Measurements from ENCODE around the gene ZNF789. TPM values are rescaled to one million over a fixed set of nuclear protein-coding genes. Genes with fewer than 3 reads are reported as not detected.

ZNF789 gene
- total RNA-seq, 1 experiment from 2014 or later = 20.1 TPM

- H3K27ac ChIP-seq = no peak overlapping the region
- H3K36me3 ChIP-seq = peaks cover 86% of the 10 kb centered on the region
- no peaks in the 10 kb centered on the region for H3K4me1 ChIP-seq
- H3K27me3 ChIP-seq = no peaks in the 10 kb centered on the region
- H3K4me3 ChIP-seq = no peak overlapping the region
- no peak for DNase-seq
- no peaks in the 10 kb centered on the region for H3K9me3 ChIP-seq (replicated peaks)
Observed at GRCh38 chr7:99451936-99452335, 20.8 kb upstream of the ZNF789 start.

- no peaks in the 10 kb centered on the region for H3K9me3 ChIP-seq (replicated peaks)
- H3K36me3 ChIP-seq = peaks cover 86% of the 10 kb centered on the region
- no peaks in the 10 kb centered on the region for H3K27me3 ChIP-seq
- no peaks in the 10 kb centered on the region for H3K4me1 ChIP-seq
- no peak overlapping the region for H3K4me3 ChIP-seq
- DNase-seq = no peak
- no peak overlapping the region for H3K27ac ChIP-seq
Observed at GRCh38 chr7:99452541-99452940, 20.1 kb upstream of the ZNF789 start.

- Histone ChIP-seq H3K4me3 (no peak overlapping the region), H3K36me3 (peaks cover 86% of the 10 kb centered on the region), H3K9me3 (replicated peaks) (no peaks in the 10 kb centered on the region), H3K27me3 (no peaks in the 10 kb centered on the region), H3K4me1 (no peaks in the 10 kb centered on the region), H3K27ac (no peak overlapping the region)
- DNase-seq = no peak
Observed at GRCh38 chr7:99453105-99453504, 19.6 kb upstream of the ZNF789 start.

- Histone ChIP-seq H3K4me1 (no peaks in the 10 kb centered on the region), H3K36me3 (peaks cover 88% of the 10 kb centered on the region), H3K27ac (no peak overlapping the region), H3K9me3 (replicated peaks) (no peaks in the 10 kb centered on the region), H3K4me3 (no peak overlapping the region), H3K27me3 (no peaks in the 10 kb centered on the region)
- no peak for DNase-seq
Observed at GRCh38 chr7:99455874-99456273, 16.8 kb upstream of the ZNF789 start.

GRCh38 chr7:99456288-99456687 lies 16.4 kb upstream of the ZNF789 start:
- H3K9me3 ChIP-seq (replicated peaks) = no peaks in the 10 kb centered on the region
- no peaks in the 10 kb centered on the region for H3K27me3 ChIP-seq
- DNase-seq = no peak
- peaks cover 86% of the 10 kb centered on the region for H3K36me3 ChIP-seq
- H3K27ac ChIP-seq = no peak overlapping the region
- no peaks in the 10 kb centered on the region for H3K4me1 ChIP-seq
- no peak overlapping the region for H3K4me3 ChIP-seq

GRCh38 chr7:99457050-99457649 lies 15.5 kb upstream of the ZNF789 start:
- Histone ChIP-seq H3K27ac (no peak overlapping the region), H3K9me3 (replicated peaks) (no peaks in the 10 kb centered on the region), H3K27me3 (no peaks in the 10 kb centered on the region), H3K4me1 (no peaks in the 10 kb centered on the region), H3K4me3 (no peak overlapping the region), H3K36me3 (peaks cover 86% of the 10 kb centered on the region)
- DNase-seq = no peak

GRCh38 chr7:99457650-99458493 lies 14.8 kb upstream of the ZNF789 start:
- Histone ChIP-seq H3K27me3 (no peaks in the 10 kb centered on the region), H3K9me3 (replicated peaks) (no peaks in the 10 kb centered on the region), H3K4me3 (no peak overlapping the region), H3K27ac (no peak overlapping the region), H3K4me1 (no peaks in the 10 kb centered on the region), H3K36me3 (peaks cover 89% of the 10 kb centered on the region)
- DNase-seq = no peak

- no peak overlapping the region for H3K27ac ChIP-seq
- peak; percentile 32 to 39 for DNase-seq
- H3K4me3 ChIP-seq = no peak overlapping the region
- no peaks in the 10 kb centered on the region for H3K27me3 ChIP-seq
- peaks cover 91% of the 10 kb centered on the region for H3K36me3 ChIP-seq
- H3K9me3 ChIP-seq (replicated peaks) = no peaks in the 10 kb centered on the region
- no peaks in the 10 kb centered on the region for H3K4me1 ChIP-seq
Observed at GRCh38 chr7:99459087-99459486, 13.6 kb upstream of the ZNF789 start.

- no peaks in the 10 kb centered on the region for H3K9me3 ChIP-seq (replicated peaks)
- H3K36me3 ChIP-seq = peaks cover 80% of the 10 kb centered on the region
- no peaks in the 10 kb centered on the region for H3K27me3 ChIP-seq
- no peak overlapping the region for H3K4me3 ChIP-seq
- DNase-seq = no peak
- no peak overlapping the region for H3K27ac ChIP-seq
- H3K4me1 ChIP-seq = no peaks in the 10 kb centered on the region
Observed at GRCh38 chr7:99460651-99461050, 12.0 kb upstream of the ZNF789 start.

- no peak overlapping the region for H3K27ac ChIP-seq
- DNase-seq = no peak
- H3K36me3 ChIP-seq = peaks cover 74% of the 10 kb centered on the region
- no peaks in the 10 kb centered on the region for H3K9me3 ChIP-seq (replicated peaks)
- no peaks in the 10 kb centered on the region for H3K27me3 ChIP-seq
- H3K4me1 ChIP-seq = no peaks in the 10 kb centered on the region
- H3K4me3 ChIP-seq = no peak overlapping the region
Observed at GRCh38 chr7:99461221-99461620, 11.5 kb upstream of the ZNF789 start.

GRCh38 chr7:99465421-99465768 lies 7.3 kb upstream of the ZNF789 start:
- Histone ChIP-seq H3K4me1 (no peaks in the 10 kb centered on the region), H3K27me3 (no peaks in the 10 kb centered on the region), H3K27ac (peak overlapping the region; percentile 71), H3K9me3 (replicated peaks) (no peaks in the 10 kb centered on the region), H3K36me3 (peaks cover 34% of the 10 kb centered on the region), H3K4me3 (peak overlapping the region; percentile 88)
- DNase-seq = no peak

GRCh38 chr7:99468336-99468918 lies 4.3 kb upstream of the ZNF789 start:
- no peak overlapping the region for H3K27ac ChIP-seq
- no peaks in the 10 kb centered on the region for H3K9me3 ChIP-seq (replicated peaks)
- H3K4me3 ChIP-seq = no peak overlapping the region
- H3K27me3 ChIP-seq = no peaks in the 10 kb centered on the region
- no peaks in the 10 kb centered on the region for H3K4me1 ChIP-seq
- peaks cover 11% of the 10 kb centered on the region for H3K36me3 ChIP-seq
- no peak for DNase-seq

- H3K36me3 ChIP-seq = peaks cover under 1% of the 10 kb centered on the region
- H3K4me3 ChIP-seq = no peak overlapping the region
- no peak overlapping the region for H3K27ac ChIP-seq
- no peak for DNase-seq
- no peaks in the 10 kb centered on the region for H3K9me3 ChIP-seq (replicated peaks)
- H3K4me1 ChIP-seq = no peaks in the 10 kb centered on the region
- H3K27me3 ChIP-seq = no peaks in the 10 kb centered on the region
Observed at GRCh38 chr7:99469381-99470065, 3.2 kb upstream of the ZNF789 start.

GRCh38 chr7:99473315-99473596 lies 566 bp downstream of the ZNF789 start:
- Histone ChIP-seq H3K4me3 (peak overlapping the region; percentile 86), H3K27ac (peak overlapping the region; percentile 65)
- DNase-seq = peak in 1 of 2 experiments; percentile 45

GRCh38 chr7:99476107-99476506 lies 3.4 kb downstream of the ZNF789 start:
- no peak for DNase-seq
- Histone ChIP-seq H3K9me3 (replicated peaks) (no peaks in the 10 kb centered on the region), H3K4me1 (no peaks in the 10 kb centered on the region), H3K36me3 (peaks cover 23% of the 10 kb centered on the region), H3K4me3 (no peak overlapping the region), H3K27ac (no peak overlapping the region), H3K27me3 (no peaks in the 10 kb centered on the region)

More at GRCh38 chr7:99473315-99473596, 566 bp downstream of the ZNF789 start:
- Histone ChIP-seq H3K27me3 (no peaks in the 10 kb centered on the region), H3K4me1 (no peaks in the 10 kb centered on the region), H3K9me3 (replicated peaks) (no peaks in the 10 kb centered on the region), H3K36me3 (peaks cover 7% of the 10 kb centered on the region)

All from SJCRH30 (cell line).